ENCODE results near the gene IL1RAPL2. TPM values are rescaled to one million over a fixed set of nuclear protein-coding genes. Genes with fewer than 3 reads are reported as not detected.
A peak's percentile ranks its signal among the peaks of the same experiment; 100 is the strongest.

Gene IL1RAPL2
- total RNA-seq, 4 donors from 2014 or later = not detected

GRCh38 chrX:104621781-104622180, 55.8 kb downstream of the IL1RAPL2 start:
- Histone ChIP-seq H3K4me3 (no peak overlapping the region), H3K4me1 (no peaks in the 10 kb centered on the region), H3K36me3 (no peaks in the 10 kb centered on the region), H3K27ac (no peak overlapping the region), H3K27me3 (no peaks in the 10 kb centered on the region), H3K9me3 (no peaks in the 10 kb centered on the region)
- no peak for DNase-seq
- TF ChIP-seq POLR2A (IDR thresholded peaks at IDR 0.05) (no peak), CTCF (IDR thresholded peaks at IDR 0.05) (no peak)

GRCh38 chrX:104641176-104641575, 75.2 kb downstream of the IL1RAPL2 start:
- no peak for DNase-seq
- Histone ChIP-seq H3K36me3 (no peaks in the 10 kb centered on the region), H3K4me1 (no peaks in the 10 kb centered on the region), H3K9me3 (no peaks in the 10 kb centered on the region), H3K27ac (no peak overlapping the region), H3K4me3 (no peak overlapping the region), H3K27me3 (no peaks in the 10 kb centered on the region)
- TF ChIP-seq POLR2A (IDR thresholded peaks at IDR 0.05) = no peak
- TF ChIP-seq CTCF (IDR thresholded peaks at IDR 0.05) = no peak

- no peaks in the 10 kb centered on the region for H3K4me1 ChIP-seq
- no peaks in the 10 kb centered on the region for H3K36me3 ChIP-seq
- no peaks in the 10 kb centered on the region for H3K27me3 ChIP-seq
- TF ChIP-seq POLR2A (IDR thresholded peaks at IDR 0.05) (no peak), CTCF (IDR thresholded peaks at IDR 0.05) (no peak)
- no peak overlapping the region for H3K27ac ChIP-seq
- H3K4me3 ChIP-seq = no peak overlapping the region
- DNase-seq = no peak
- no peaks in the 10 kb centered on the region for H3K9me3 ChIP-seq
Observed at GRCh38 chrX:104647084-104647483, 81.1 kb downstream of the IL1RAPL2 start.

- no peaks in the 10 kb centered on the region for H3K36me3 ChIP-seq
- H3K4me1 ChIP-seq = no peaks in the 10 kb centered on the region
- H3K4me3 ChIP-seq = no peak overlapping the region
- H3K9me3 ChIP-seq = no peaks in the 10 kb centered on the region
- DNase-seq = peak in 1 of 3 donors; percentile 49
- TF ChIP-seq CTCF (IDR thresholded peaks at IDR 0.05) (no peak), POLR2A (IDR thresholded peaks at IDR 0.05) (no peak)
- no peaks in the 10 kb centered on the region for H3K27me3 ChIP-seq
- H3K27ac ChIP-seq = no peak overlapping the region
Observed at GRCh38 chrX:104659005-104659744, 93.2 kb downstream of the IL1RAPL2 start.

GRCh38 chrX:104660092-104660491, 94.1 kb downstream of the IL1RAPL2 start:
- H3K4me3 ChIP-seq = peak overlapping the region in 1 of 4 donors; percentile 7

More at GRCh38 chrX:104660092-104660491, 94.1 kb downstream of the IL1RAPL2 start:
- Histone ChIP-seq H3K9me3 (no peaks in the 10 kb centered on the region), H3K27ac (no peak overlapping the region), H3K27me3 (no peaks in the 10 kb centered on the region), H3K4me1 (no peaks in the 10 kb centered on the region), H3K36me3 (no peaks in the 10 kb centered on the region)
- TF ChIP-seq CTCF (IDR thresholded peaks at IDR 0.05) = no peak
- no peak for DNase-seq
